ENCODE measurements around the gene MGAT4A. TPM values are rescaled to one million over a fixed set of nuclear protein-coding genes. Genes with fewer than 3 reads are reported as not detected.

MGAT4A gene
- 10 to 100 TPM; 79.7 to 99.0 TPM for total RNA-seq

DNA sequence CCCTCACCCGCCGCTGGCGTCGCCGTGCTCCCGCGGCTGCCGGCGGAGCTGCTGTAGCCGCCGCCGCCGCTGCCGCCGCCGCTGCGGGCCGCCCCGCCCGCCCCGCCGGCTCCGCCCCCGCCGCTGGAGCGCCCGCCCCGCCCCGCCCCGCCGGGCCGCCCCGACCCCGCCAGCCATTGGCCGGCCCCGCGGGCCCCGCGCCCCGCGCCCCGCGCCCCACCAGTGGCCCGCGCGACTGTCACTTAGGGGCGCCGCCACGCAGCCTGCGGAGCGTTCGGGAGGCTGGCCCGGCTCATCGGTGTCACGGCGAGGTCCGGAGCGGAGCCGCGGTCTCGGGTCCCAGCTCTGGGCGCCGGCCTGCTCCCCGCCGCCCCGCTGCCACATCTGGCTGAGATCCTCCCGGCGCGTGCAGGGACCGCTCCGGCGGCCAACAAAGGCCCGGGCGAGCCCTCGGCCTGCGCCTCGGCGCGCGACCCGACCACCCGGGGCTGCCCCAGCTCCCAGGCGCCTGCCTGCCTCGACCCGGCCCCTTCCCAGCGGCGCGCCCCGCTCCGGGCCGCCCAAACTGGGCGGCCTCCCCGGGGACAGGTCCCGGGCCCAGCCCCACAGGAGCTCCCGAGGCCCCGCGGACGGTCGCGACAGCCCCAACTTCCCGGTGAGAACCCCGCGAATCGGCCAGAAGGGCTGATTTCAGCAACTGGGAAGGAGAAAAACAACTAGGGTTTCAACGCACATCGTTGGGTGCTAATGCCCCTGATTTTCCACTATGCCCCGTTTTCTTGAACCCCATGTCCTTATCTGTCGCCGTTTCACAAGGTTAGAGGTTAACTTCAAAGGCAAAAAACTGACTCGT lies at the start of gene MGAT4A:
TSS of gene MGAT4A (minus strand) at position 92 of the 853 bp plus-strand sequence. CDS start 4,800 bp downstream, outside the sequence.
- H3K4me3 Mint-ChIP-seq = peak within 1 kb of the TSS; percentile 90
- H3K36me3 Mint-ChIP-seq (ENCODE audit: low read depth) = peaks cover 37% of the 10 kb centered on the region
- no peaks in the 10 kb centered on the region for H3K27me3 Mint-ChIP-seq
- peak within 1 kb of the TSS; percentile 93 for H3K27ac Mint-ChIP-seq
- H3K4me1 Mint-ChIP-seq = peaks cover 40% of the 10 kb centered on the region
- ATAC-seq (replicated peaks) = peak; percentile 82
- H3K9me3 Mint-ChIP-seq = peaks cover 3% of the 10 kb centered on the region

DNA sequence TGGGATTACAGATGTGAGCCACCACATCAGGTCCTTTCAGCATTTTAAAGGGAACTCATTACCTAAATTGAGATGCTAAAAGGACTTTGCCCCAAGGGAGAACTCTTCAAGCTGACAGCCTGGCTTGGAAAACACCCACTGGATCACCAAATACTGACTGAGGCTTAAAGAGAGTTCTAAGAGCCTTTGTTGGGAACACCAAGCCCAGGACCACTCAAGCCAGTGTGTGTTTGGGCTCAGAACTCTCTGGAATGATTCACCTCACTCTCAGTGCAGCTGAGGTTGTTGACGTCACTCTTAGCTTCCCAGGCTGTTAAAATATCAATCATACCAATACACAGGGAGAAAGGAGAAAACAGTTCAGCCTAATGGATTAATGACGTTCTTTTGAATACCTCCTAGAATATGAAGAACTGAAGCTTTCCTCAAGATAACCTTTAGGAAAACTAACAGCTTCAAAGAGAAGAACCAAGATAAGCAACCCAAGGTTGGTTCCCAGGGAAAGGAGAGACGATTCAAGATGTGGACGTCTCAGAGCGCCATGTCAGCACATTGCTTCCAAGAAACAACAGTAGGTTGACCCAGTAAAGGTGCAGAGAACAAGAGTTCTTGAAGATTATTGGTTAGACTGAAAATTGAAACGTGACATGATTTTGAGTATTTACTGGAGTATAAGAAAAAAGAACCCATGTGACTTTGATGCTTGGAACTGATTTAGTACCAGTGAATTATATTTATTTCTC lies 48.0 kb upstream of the MGAT4A start:
- H3K27ac Mint-ChIP-seq = no peak overlapping the region
- H3K27me3 Mint-ChIP-seq = no peaks in the 10 kb centered on the region
- no peak for ATAC-seq (replicated peaks)
- H3K4me1 Mint-ChIP-seq = no peaks in the 10 kb centered on the region
- H3K9me3 Mint-ChIP-seq = no peaks in the 10 kb centered on the region
- no peak overlapping the region for H3K4me3 Mint-ChIP-seq
- no peaks in the 10 kb centered on the region for H3K36me3 Mint-ChIP-seq (ENCODE audit: low read depth)

DNA sequence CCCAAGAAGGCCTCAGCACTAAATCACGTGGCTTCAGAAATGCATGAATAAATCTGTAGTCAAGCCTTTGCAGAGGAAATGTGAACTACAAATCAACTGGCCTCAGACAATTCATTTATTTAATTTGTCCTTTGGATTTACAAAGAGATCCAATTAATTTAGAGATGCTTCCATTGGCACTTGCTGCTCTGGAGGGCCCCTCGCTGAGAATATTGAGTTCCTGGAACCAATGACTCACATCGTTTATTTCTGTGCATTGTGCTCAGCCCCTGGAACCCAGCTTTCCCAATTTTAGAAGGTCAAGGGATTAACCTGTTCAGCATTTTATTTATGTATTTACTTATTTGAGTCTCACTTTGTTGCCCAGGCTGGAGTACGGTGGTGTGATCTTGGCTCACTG lies 47.2 kb upstream of the MGAT4A start:
- ATAC-seq (replicated peaks) = no peak
- Mint-ChIP-seq H3K27ac (no peak overlapping the region), H3K36me3 (ENCODE audit: low read depth) (no peaks in the 10 kb centered on the region), H3K4me3 (no peak overlapping the region), H3K27me3 (no peaks in the 10 kb centered on the region), H3K9me3 (no peaks in the 10 kb centered on the region), H3K4me1 (peaks cover 5% of the 10 kb centered on the region)

DNA sequence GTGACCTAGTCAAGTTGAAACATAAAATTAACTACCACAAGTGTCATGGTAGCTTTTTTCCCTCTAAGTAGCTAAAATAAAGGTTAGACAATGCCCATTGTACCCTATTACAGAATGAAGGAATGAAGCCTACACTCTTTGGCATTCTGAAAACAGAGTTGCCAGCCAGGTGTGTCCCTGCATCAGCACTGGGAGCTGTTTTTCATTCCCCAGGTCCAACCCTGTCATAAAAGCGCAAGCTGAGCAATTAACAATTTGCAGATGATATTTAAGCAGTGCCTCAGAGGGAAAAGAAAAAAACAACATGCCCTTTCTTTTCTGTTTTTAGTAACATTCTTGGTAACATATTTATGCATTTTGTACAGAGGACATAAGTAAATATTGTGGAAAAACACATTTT lies 46.8 kb upstream of the MGAT4A start:
- ATAC-seq (replicated peaks) = no peak
- Mint-ChIP-seq H3K4me1 (peaks cover 9% of the 10 kb centered on the region), H3K4me3 (no peak overlapping the region), H3K9me3 (no peaks in the 10 kb centered on the region), H3K27ac (no peak overlapping the region), H3K27me3 (no peaks in the 10 kb centered on the region), H3K36me3 (ENCODE audit: low read depth) (no peaks in the 10 kb centered on the region)

DNA sequence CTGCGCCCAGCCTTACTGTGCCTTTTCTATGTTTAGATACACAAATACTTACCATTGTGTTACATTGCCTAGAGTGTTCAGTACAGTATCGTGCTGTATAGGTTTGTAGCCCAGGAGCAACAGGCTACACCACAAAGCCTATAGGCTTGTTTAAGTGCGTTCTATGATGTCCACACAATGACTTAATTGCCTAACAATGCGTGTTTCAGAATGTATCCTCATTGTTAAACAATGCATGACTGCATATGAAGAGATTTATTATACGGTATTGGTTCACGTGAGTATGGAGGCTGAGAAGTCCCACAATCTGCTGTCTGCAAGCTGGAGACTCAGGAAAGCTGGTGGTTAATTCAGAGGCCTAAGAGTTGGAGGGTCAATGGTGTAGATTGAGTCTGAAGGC lies 46.1 kb upstream of the MGAT4A start:
- Mint-ChIP-seq H3K27me3 (no peaks in the 10 kb centered on the region), H3K4me3 (no peak overlapping the region), H3K36me3 (ENCODE audit: low read depth) (no peaks in the 10 kb centered on the region), H3K9me3 (no peaks in the 10 kb centered on the region), H3K27ac (no peak overlapping the region), H3K4me1 (peaks cover 15% of the 10 kb centered on the region)
- ATAC-seq (replicated peaks) = no peak

DNA sequence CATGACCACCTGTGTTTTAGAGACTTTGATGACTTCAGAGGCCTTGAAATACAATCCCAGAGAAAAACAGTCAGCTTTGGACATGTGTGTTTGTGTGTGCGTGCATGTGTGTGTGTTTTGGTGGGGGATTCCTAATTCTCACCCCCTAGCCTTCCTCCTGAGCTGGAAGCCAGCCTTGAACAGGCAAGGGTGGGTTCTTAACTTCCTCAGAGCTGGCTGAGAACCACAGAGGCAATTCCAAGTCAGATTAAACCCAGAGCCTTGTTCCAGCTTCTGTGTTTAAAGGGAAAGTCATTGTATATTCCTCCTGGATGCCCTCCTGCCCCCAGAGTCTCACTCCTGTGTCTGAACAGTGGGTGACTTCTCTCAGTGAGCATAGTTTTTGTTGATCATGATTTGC lies 45.2 kb upstream of the MGAT4A start:
- Mint-ChIP-seq H3K9me3 (no peaks in the 10 kb centered on the region), H3K27ac (no peak overlapping the region)

DNA sequence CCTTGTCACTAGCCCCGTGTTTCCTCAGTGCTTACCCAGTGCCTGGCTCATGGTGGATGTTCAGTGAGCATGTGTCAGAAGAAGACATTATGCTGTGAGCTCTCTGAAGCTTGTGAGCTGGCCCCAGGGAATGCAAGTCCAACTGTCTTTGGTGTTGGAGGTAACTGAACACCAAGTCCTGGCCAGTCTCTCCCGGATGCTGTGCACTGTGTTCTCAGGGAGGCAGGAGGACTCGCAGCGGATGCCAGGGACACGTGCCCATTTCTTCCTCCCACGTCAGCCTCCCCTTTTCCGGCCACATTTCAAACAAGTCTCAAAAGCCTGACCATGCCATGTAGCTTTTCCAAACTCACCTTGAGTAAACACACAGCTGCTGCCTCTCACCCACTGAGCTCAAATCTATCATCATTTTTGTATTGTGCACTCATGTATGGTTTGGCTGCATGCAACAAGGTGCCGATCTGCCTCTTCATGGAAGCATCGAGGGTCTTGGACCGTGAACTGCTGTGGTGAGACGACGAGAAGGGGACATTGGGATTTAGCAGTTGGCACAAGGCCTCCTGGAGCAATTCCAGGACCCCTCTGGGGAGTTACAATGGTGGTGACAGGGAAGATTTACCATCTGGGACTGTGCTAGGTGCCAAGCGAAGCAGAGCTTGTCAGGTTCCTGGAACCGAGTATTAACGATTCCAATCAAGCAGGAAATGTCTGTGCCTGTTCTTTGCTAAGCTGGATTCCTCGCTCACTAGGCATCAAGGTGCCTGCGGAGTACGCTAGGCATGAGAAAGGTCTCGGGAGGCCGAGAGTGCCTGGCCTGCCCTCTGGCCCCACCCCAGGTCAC lies 44.4 kb upstream of the MGAT4A start:
- H3K27ac Mint-ChIP-seq = no peak overlapping the region
- no peaks in the 10 kb centered on the region for H3K27me3 Mint-ChIP-seq
- no peak overlapping the region for H3K4me3 Mint-ChIP-seq
- H3K36me3 Mint-ChIP-seq (ENCODE audit: low read depth) = peaks cover 7% of the 10 kb centered on the region
- no peaks in the 10 kb centered on the region for H3K9me3 Mint-ChIP-seq
- H3K4me1 Mint-ChIP-seq = peaks cover 33% of the 10 kb centered on the region
- ATAC-seq (replicated peaks) = no peak

More for the DNA sequence above, 45.2 kb upstream of the MGAT4A start:
- Mint-ChIP-seq H3K4me3 (no peak overlapping the region), H3K27me3 (no peaks in the 10 kb centered on the region), H3K36me3 (ENCODE audit: low read depth) (no peaks in the 10 kb centered on the region), H3K4me1 (peaks cover 25% of the 10 kb centered on the region)
- no peak for ATAC-seq (replicated peaks)

DNA sequence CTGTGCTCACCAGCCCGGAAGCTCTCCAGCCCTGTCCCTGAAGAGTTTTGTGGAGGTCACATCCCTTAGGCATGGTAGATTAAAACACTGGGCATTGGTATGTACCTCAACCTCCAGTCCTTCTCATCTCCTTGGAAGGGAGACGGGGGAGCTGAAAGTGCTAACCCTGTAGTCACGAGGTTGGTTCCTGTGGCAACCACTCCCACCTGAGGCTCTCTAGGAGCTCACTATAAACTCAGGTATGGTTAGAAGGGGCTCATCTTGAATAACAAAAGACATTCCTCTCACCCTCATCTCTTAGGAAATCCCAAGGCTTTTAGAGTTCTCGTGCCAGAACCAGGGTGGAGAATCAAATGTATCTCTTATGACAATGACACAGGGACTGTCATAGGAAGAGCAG lies 43.0 kb upstream of the MGAT4A start:
- Mint-ChIP-seq H3K4me3 (peak overlapping the region; percentile 88), H3K9me3 (no peaks in the 10 kb centered on the region), H3K27ac (no peak overlapping the region), H3K4me1 (peaks cover 42% of the 10 kb centered on the region), H3K27me3 (no peaks in the 10 kb centered on the region), H3K36me3 (ENCODE audit: low read depth) (peaks cover 9% of the 10 kb centered on the region)
- ATAC-seq (replicated peaks) = no peak

DNA sequence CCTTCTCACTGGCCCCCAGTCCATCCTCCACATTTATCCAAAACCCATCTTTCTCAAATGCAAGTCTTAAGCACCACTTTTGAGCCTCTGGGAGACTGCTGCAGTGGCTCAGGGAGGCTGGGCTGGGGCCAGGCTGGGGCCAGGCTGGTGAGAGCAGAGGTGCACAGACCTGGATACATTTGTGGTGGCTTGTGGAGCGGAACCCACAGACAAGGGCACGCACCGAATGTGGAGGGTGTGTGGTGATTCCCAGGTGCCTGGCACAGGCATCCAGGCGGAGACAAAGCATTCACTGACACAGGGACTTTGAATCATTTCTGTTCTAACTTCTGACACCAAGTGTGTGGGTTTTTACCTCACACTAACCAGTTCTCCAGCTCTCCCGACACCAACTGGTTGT lies 42.2 kb upstream of the MGAT4A start:
- H3K27ac Mint-ChIP-seq = peak overlapping the region; percentile 89
- H3K36me3 Mint-ChIP-seq (ENCODE audit: low read depth) = peaks cover 9% of the 10 kb centered on the region
- H3K4me1 Mint-ChIP-seq = peaks cover 50% of the 10 kb centered on the region
- H3K9me3 Mint-ChIP-seq = no peaks in the 10 kb centered on the region
- no peak for ATAC-seq (replicated peaks)
- peak overlapping the region; percentile 88 for H3K4me3 Mint-ChIP-seq
- H3K27me3 Mint-ChIP-seq = no peaks in the 10 kb centered on the region

DNA sequence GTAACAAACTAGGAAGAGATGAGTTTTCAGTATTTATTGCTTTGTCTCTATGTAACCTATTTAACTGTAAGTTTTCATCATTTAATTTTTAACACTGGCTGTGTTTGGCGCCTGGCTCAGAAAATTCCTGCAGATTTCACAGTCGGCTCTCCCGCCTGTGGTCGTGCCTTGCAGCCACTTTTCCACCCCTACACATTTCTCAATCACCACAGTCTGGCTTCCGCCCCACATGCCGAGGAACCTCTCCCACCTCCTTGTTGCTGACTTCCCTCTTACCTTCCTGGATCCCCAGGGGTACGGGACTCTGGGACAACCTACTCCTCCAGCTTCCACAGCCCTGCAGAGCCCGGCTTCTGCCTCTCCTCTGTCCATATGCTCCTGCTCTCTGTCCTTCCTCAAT lies 41.6 kb upstream of the MGAT4A start:
- Mint-ChIP-seq H3K36me3 (ENCODE audit: low read depth) (peaks cover 9% of the 10 kb centered on the region), H3K9me3 (no peaks in the 10 kb centered on the region), H3K4me3 (peak overlapping the region; percentile 88), H3K27me3 (no peaks in the 10 kb centered on the region), H3K4me1 (peaks cover 52% of the 10 kb centered on the region), H3K27ac (peak overlapping the region; percentile 89)
- ATAC-seq (replicated peaks) = no peak

DNA sequence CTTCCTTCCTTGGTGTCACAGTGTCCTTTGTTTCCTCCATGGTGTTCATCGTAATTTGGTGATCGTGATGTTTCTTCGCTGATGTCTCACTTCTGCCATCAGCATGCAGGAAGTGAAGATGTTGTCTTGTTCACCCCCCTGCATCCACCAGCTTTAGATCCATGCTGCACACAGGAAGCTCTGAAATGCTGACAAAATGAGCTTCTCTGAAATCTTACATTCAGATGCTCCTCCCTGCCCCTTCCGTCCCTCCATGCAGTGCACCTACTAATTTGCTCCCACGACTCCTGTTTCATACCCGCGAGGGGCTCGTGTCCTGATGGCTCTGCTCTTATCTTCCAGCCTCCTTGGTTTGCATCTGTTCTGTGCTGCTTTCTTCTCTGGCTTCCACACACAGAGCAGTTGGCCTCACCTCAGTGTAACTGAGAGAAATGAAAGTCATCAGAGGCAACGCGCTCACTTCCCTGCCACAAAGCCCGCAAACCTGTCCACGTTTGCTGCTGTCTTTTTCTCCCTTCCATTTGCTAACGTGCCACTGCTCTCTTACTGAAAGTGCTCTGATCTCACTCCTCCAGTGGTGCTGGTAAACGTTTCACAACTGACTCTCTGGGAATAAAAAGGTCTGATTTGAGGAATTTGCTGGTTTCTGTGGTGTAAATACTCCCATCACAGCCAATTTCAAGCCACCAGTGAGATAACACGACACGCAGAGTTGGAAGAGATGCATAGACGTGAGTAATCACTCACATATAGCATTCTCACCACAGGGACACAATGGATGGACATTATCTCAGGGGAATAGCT lies 41.0 kb upstream of the MGAT4A start:
- Mint-ChIP-seq H3K27me3 (no peaks in the 10 kb centered on the region), H3K4me1 (peaks cover 56% of the 10 kb centered on the region), H3K36me3 (ENCODE audit: low read depth) (peaks cover 9% of the 10 kb centered on the region), H3K9me3 (no peaks in the 10 kb centered on the region), H3K4me3 (peak overlapping the region; percentile 88), H3K27ac (peak overlapping the region; percentile 89)
- ATAC-seq (replicated peaks) = peak; percentile 49

DNA sequence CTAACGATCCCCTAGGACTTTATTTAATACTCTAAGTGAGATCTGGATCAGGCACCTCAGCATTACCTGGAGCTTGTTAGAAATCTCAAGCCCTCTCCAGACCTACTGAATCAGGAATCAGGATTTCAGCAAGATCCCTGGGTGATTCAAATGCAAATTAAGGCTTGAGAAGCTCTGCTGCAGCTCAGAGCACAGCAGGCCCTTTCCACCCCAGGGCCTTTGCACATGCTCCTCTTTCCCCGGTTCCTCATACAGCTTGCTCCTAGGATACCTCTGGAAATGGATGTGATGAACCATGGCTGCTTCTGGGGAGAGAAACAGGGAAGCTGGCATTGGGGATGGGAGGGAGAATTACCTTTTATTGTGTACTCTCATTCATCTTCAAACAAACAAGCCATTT lies 40.3 kb upstream of the MGAT4A start:
- Mint-ChIP-seq H3K9me3 (no peaks in the 10 kb centered on the region), H3K27ac (peak overlapping the region; percentile 89), H3K4me1 (peaks cover 62% of the 10 kb centered on the region), H3K36me3 (ENCODE audit: low read depth) (peaks cover 9% of the 10 kb centered on the region), H3K27me3 (no peaks in the 10 kb centered on the region), H3K4me3 (peak overlapping the region; percentile 88)
- ATAC-seq (replicated peaks) = no peak

DNA sequence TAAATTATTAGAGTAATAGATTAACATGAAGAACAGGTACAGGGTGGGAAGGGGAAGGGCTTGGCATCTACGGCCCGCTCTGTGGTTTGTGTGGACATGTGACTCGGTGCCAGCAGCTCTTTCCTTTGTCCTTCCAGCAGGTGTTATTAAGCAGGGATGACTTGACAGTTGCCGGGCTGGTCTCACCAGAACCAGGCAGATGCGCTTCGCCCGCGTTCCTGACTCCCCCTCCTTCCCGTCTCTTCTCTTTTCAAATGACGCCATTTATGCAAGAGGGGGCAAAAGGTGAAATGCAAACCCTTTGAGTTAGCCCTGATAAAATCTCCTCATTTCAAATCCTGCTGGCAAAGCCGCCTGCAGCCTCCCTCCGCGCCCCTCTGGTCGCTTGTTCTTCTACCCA lies 38.9 kb upstream of the MGAT4A start:
- Mint-ChIP-seq H3K27me3 (no peaks in the 10 kb centered on the region), H3K4me1 (peaks cover 69% of the 10 kb centered on the region), H3K36me3 (ENCODE audit: low read depth) (peaks cover 9% of the 10 kb centered on the region), H3K9me3 (no peaks in the 10 kb centered on the region), H3K4me3 (peak overlapping the region; percentile 88), H3K27ac (peak overlapping the region; percentile 89)
- no peak for ATAC-seq (replicated peaks)

DNA sequence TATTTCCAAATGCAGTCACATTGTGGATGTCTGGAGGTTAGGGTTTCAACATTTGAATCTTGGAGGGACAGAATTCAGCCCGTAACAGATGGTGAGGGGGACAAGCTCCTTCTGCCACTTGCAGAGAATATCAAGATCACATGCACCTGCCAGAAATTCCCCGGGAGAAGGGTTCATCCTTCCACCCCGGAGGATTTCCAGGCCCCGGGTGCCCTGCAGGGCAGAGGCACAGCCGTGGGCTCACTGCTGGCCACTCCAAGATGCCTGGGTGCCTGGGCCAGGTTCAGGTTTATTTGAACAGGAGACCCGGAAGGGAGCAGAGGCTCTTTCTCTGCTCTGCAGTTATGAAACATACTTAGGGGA lies 38.2 kb upstream of the MGAT4A start:
- Mint-ChIP-seq H3K4me1 (peaks cover 69% of the 10 kb centered on the region), H3K36me3 (ENCODE audit: low read depth) (peaks cover 9% of the 10 kb centered on the region), H3K9me3 (no peaks in the 10 kb centered on the region), H3K27ac (peak overlapping the region; percentile 86), H3K4me3 (peak overlapping the region; percentile 88), H3K27me3 (no peaks in the 10 kb centered on the region)
- ATAC-seq (replicated peaks) = no peak

All from activated T-helper 17 cell treated with anti-CD3 and anti-CD28 coated beads, Interleukin-2, amount 50 U/mL, for 72 hours (primary cell).